Measurements from ENCODE around the gene BCL2A1.
"Not testable (repeated sequence)": the region's sequence is repeated elsewhere in the genome, so short reads cannot be mapped to it uniquely, and the experiment has no call there.

The BCL2A1 gene

GRCh38 chr15:79966634-79967297 lies 4.2 kb downstream of the BCL2A1 start:
- TF ChIP-seq, protein P1, sequence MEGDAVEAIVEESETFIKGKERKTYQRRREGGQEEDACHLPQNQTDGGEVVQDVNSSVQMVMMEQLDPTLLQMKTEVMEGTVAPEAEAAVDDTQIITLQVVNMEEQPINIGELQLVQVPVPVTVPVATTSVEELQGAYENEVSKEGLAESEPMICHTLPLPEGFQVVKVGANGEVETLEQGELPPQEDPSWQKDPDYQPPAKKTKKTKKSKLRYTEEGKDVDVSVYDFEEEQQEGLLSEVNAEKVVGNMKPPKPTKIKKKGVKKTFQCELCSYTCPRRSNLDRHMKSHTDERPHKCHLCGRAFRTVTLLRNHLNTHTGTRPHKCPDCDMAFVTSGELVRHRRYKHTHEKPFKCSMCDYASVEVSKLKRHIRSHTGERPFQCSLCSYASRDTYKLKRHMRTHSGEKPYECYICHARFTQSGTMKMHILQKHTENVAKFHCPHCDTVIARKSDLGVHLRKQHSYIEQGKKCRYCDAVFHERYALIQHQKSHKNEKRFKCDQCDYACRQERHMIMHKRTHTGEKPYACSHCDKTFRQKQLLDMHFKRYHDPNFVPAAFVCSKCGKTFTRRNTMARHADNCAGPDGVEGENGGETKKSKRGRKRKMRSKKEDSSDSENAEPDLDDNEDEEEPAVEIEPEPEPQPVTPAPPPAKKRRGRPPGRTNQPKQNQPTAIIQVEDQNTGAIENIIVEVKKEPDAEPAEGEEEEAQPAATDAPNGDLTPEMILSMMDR (IDR thresholded peaks at IDR 0.05; ENCODE audit: insufficient read depth, low read depth, low read length, missing control alignments) = no peak
- H3K4me3 ChIP-seq (ENCODE audit: low read length) = no peak overlapping the region
- DNase-seq (ENCODE audit: low read depth) = no peak

DNA sequence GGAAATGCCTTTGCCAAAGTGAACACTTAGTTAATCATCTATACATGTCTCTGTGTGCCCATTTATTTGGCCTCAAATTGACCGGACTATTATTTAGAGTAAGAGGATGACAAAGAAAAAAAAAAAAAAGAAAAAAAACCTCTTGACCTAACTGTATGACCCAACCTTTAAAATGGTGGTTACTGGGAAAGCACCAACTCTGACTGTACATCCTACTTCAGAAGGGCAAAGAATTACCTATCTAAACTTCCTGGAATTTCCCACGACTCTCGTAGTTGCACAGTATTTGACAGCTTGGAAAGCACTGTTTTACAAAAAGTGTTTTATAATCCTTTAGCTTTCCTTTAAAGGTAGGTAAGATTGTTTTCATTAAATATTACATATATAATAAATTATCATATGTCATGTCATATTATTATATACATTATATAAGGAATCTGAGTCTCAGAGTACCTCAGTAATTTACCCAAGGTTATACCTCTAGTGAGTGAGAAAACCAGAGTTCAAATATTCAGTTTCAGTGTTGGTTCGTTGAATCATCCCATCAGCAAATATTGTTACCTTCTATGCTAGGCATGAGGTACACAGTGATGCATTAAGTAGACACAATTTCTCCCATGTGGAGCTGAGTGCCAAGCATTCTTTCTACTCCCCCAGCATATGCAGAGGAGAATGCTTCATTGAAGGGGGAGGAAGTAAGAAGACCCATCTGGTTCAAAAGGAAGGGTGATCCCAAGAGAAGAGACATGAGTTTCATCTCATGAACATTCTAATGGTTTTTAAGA lies 5.0 kb downstream of the BCL2A1 start:
- H3K4me3 ChIP-seq (ENCODE audit: low read length) = no peak overlapping the region
- DNase-seq (ENCODE audit: low read depth) = peak; percentile 73
- TF ChIP-seq, protein P1 (IDR thresholded peaks at IDR 0.05; ENCODE audit: insufficient read depth, low read depth, low read length, missing control alignments) = no peak

GRCh38 chr15:79964232-79964805 lies 6.7 kb downstream of the BCL2A1 start:
- TF ChIP-seq, protein P1 (IDR thresholded peaks at IDR 0.05; ENCODE audit: insufficient read depth, low read depth, low read length, missing control alignments) = no peak
- no peak for DNase-seq (ENCODE audit: low read depth)
- no peak overlapping the region for H3K4me3 ChIP-seq (ENCODE audit: low read length)

- not testable (repeated sequence) for H3K4me3 ChIP-seq (ENCODE audit: low read length); DNase-seq (ENCODE audit: low read depth)
Observed at GRCh38 chr15:79962921-79963320, 8.1 kb downstream of the BCL2A1 start.

- TF ChIP-seq, protein P1 (IDR thresholded peaks at IDR 0.05; ENCODE audit: insufficient read depth, low read depth, low read length, missing control alignments) = no peak
- no peak overlapping the region for H3K4me3 ChIP-seq (ENCODE audit: low read length)
- DNase-seq (ENCODE audit: low read depth) = no peak
Observed at GRCh38 chr15:79962178-79962577, 8.8 kb downstream of the BCL2A1 start.

- TF ChIP-seq, protein P1 (IDR thresholded peaks at IDR 0.05; ENCODE audit: insufficient read depth, low read depth, low read length, missing control alignments) = no peak
- DNase-seq (ENCODE audit: low read depth) = no peak
- H3K4me3 ChIP-seq (ENCODE audit: low read length) = no peak overlapping the region
Observed at GRCh38 chr15:79960502-79961212, 10.3 kb downstream of the BCL2A1 start.

GRCh38 chr15:79957741-79958140 lies 13.3 kb downstream of the BCL2A1 start:
- no peak overlapping the region for H3K4me3 ChIP-seq (ENCODE audit: low read length)
- DNase-seq (ENCODE audit: low read depth) = no peak
- TF ChIP-seq, protein P1 (IDR thresholded peaks at IDR 0.05; ENCODE audit: insufficient read depth, low read depth, low read length, missing control alignments) = no peak

All from epithelial cell of esophagus (primary cell).